GM19468 (cell line): Measurements from ENCODE around the gene ITIH3.
"Not testable (repeated sequence)": the region's sequence is repeated elsewhere in the genome, so short reads cannot be mapped to it uniquely, and the experiment has no call there.

Source experiments
- ATAC-seq: cut with Tn5 transposase; IDR thresholded peaks from one replicate; pipeline ENCODE4 v1.9.1; 2021; ENCODE audit warnings: mild to moderate bottlenecking, moderate library complexity, moderate number of reproducible peaks; ENCODE audit not compliant: unreplicated experiment; ENCODE audit errors: extremely low read depth

Gene ITIH3, protein sequence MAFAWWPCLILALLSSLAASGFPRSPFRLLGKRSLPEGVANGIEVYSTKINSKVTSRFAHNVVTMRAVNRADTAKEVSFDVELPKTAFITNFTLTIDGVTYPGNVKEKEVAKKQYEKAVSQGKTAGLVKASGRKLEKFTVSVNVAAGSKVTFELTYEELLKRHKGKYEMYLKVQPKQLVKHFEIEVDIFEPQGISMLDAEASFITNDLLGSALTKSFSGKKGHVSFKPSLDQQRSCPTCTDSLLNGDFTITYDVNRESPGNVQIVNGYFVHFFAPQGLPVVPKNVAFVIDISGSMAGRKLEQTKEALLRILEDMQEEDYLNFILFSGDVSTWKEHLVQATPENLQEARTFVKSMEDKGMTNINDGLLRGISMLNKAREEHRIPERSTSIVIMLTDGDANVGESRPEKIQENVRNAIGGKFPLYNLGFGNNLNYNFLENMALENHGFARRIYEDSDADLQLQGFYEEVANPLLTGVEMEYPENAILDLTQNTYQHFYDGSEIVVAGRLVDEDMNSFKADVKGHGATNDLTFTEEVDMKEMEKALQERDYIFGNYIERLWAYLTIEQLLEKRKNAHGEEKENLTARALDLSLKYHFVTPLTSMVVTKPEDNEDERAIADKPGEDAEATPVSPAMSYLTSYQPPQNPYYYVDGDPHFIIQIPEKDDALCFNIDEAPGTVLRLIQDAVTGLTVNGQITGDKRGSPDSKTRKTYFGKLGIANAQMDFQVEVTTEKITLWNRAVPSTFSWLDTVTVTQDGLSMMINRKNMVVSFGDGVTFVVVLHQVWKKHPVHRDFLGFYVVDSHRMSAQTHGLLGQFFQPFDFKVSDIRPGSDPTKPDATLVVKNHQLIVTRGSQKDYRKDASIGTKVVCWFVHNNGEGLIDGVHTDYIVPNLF

DNA sequence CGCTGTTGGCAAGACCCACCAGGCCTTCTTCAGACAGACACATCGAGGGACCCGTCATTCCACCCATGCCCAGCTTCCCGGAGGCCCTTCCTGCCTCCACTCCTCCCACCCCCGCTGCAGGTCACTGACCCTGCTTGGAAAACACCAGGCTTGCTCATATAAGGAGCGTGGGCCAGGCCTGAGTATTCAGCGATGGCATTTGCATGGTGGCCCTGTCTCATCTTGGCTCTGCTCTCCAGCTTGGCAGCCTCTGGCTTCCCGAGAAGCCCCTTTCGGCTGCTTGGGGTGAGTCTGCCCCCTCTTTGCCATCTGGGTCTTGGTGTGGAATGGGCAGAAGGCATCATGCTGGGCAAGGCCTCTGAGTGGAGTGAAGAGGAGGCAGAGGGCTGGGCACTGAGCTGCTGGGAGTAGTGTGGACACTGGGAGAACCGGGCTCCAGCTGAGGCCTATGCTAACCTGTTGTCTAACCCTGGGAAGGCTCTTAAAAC is at the start of gene ITIH3:
Gene ITIH3, plus strand, starts transcription at position 185 of the 488 bp plus-strand sequence. Its CDS starts 8 bp downstream, at position 193.
- no peak for ATAC-seq

DNA sequence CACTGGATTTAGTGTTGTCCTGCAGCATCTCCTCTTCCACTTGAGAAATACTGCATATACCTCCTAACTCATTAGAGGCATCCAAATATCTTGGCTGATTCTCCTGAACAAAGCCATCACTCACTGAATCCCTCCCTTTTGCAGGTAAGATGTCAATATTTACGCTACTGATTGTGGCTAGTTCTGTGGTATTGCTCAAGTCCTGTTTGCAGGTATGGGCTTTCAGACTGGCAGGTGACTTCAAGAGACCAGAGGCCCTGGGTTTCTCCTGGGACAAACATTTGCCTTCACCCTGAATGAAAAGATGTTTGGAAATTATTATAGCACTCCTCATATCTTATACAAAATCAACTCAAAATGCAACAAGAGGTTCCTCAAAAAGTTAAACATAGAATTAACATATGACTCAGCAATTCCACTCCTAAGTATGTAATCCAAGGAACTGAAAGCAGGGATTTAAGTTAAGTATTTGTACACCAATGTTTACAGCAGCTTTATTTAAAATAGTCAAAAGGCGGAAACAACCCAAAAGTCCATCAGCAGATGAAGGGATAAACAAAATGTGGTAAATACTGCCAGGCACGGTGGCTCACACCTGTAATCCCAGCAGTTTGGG is 42.4 kb upstream of the ITIH3 start:
- no peak for ATAC-seq

DNA sequence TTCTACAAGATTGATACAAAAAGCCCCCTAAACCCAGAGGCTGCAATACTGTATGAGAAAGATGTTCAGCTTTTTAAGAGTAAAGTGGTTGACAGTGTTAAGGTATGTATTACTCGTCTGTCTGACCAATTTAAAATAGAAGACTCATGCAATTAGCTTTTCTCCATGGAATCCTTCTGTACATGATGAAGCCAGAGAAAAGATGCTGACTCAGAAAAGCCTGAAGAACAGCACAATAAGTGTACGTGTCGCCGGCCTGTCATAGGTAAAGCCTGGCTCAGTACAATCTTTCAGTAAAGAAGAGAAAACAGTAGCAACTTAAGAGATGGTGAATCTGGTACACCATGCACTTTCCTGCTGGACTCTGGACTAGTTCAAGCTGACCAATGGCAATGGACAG is 40.2 kb upstream of the ITIH3 start:
- no peak for ATAC-seq

DNA sequence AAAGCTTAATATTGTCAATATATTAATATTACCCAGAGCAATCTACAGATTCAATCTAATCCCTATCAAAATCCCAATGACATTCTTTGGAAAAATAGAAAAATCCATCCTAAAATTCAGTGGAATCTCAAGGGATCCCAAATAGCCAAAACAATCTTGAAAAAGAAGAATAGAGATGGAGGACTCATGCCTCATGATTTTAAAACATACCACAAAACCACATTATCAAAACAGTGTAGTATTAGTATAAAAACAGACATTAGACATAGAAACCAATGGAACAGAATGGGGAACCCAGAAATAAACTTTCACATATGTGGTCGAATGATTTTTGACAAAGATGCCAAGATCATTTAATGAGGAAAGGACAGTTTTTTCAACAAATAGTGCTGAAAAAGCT is 38.5 kb upstream of the ITIH3 start:
- ATAC-seq, result no peak

DNA sequence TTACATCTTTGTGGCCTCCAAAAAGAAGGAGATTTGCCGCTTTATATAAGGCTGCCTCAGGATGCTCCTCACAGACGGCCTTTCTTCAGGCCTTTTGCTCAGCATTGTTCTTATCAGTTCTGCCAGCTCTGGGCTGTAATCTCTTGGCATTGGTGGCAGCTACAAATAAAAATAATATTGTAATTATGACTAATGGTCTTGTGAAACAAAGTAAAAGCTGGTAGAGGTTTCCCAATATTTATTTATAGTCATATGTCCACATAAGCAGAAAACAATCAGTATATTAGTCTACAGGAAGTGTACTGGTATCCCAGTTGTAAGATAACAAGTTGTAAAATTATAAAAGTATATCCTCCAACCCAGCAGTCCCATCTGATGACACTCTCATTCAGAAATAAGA is 31.1 kb upstream of the ITIH3 start:
- ATAC-seq, result no peak

DNA sequence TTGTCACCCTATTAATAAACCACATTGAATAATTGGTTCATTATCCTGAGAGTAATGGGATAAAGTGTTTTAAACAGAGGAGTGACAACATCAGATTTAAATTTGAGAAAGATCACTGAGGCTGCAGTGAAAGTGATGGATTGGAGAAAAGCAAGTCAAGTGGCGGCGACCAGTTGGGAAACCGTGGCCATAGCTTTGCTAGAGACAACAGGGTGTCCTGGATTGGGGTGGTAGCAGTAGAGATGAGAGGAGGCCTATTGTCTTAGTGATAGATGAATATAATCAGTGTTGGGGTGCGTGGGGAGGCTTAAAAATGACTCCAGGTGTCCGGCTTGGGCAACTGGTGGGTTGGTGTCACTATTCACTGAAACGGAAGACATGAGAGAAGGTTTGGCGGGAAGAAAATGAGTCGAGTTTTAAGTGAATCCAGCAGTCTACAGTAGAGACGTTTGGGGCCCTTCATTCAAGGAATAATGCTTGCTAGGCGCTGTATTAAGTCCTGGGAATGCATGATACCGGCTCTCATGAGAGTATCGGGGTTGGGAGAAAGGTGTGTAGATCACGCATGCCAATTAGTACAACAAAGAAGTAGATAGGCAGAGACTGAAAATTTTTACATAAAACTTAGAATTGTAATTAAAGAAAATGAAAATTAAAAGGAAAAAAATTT is 24.7 kb upstream of the ITIH3 start:
- no peak for ATAC-seq

DNA sequence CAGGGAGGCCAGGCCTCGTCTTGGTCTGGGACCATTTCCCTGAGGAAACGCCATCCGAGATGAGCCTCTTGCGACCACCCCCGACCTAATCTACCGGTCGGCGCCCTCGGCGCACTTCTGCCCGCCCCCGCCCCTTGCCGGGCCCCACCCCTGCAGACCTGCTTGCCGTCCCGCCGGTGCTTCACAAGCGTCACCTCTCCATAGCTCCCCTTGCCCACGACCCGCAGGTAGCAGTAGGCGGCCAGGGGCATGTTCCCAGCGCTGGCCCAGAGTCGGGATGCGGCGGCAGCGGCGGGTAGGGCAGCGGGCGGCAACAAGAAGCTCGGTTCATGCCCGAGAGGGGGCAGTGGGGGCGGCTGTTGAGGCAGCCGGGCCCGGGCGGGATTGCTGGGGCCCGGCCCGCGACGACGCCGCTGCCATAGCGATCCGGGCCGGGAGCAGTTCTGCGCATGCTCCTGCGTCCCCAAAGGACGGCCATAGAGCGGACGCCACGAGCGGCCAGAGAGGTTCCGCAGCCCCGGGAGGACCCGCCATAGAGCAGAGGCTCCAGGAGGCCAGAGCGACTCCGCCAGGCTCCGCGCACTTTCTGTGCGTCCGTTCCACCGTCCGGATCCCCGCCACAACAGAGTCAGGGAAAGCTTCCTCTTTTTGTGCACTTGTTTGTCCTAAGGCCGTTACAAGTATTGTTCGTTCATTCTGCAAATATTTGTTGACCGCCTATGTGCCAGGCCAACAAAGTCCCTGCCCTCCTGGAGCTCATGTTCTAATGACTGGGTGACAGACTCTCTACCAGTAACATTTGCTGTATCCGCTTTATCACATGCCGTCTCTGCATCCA is 23.9 kb upstream of the ITIH3 start, which contains the start of gene NEK4:
Gene NEK4, minus strand, starts transcription at position 445 of the 838 bp plus-strand sequence. Its CDS starts 194 bp downstream, at position 251.
- peak; percentile 91 for ATAC-seq

DNA sequence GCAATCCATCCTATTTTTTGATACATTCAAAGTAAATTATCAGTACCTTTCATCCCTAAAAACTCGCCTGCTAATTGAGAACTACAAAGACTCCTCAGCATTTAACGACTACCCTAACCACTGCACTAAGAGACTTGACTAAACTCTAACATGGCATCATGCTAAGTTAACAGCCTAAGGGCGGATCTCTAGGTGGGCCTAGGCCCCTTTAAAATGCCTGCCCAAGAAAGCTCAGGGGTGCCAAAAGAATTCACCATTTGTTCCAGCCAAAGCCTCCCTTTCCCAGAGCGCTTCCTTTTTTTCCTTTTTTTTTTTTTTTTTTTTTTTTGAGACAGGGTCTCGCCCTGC is 23.3 kb upstream of the ITIH3 start:
- no peak for ATAC-seq

DNA sequence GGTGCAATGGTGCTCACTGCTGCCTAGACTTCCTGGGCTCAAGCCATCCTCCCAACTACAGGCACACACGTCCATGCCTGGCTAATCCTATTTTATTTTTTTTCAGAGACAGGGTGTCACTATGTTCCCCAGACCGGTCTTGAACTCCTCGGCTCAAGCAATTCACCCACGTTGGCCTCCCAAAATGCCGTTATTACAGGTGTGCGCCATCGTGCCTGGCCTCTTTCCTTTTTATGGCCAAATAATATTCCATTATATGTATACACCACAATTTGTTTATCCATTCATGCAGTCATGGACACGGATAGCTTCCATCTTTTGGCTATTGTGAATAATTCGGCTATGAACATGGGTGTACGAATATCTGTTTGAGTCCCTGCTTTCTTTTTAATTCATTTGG is 22.9 kb upstream of the ITIH3 start:
- ATAC-seq, result no peak

DNA sequence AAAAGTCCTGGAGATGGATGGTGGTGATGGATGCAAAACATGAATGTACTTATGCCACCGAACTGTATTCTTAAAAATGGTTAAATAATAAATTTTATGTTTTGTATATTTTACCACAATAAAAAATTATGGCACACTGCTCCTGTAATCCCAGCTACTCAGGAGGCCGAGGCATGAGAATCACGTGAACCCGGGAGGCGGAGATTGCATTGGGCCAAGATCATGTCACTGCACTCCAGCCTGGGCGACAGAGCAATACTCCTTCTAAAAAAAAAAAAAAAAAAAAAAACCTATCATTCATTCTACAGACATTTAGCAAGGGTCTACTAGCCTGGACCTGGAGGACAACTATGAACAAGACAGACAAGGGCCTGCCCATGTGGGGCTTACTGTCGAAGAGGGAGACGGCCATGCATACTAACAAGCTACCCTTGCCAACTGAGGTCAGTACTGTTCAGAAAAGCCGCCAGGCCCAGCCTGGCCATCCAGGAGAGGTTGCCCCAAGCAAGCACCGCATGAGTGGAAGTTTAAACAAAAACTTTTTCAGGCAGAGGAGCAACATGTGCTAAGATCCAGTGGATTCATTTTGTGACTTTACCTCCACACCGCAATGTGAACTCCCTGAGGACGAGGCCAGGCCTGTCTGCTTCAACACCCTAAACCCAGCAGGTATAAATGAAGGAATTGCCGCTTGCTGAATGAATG is 21.1 kb upstream of the ITIH3 start:
- no peak for ATAC-seq

DNA sequence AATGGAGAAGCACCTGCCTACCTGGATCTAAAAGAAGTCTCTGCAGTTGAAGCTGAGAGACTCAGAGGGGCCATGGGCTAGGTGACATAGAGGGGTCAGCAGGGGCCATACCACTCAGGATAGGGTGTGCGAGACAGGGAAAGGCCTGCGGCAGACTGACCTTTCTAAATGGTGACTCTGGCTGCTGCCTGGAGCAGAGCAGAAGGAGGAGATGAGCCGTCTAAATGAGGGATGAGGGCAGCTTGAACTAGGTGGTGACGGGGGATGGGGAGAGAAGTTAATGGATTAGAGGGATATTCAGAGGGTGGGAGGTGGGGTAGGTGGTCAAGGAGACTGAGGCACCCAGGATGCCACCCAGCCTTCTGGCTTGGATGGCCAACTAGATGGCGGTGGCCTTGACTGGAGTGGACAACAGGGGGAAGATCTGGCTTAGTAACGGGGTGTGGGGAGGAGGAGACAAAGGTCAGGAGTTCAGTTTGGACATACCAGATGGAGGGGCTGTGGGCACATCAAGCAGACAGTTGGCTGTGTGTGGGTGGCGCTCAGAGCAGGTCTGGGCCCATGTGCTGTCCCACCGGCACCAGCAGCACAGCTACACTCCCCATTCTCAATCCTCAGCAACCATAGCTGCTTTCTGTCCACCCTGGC is 20.4 kb upstream of the ITIH3 start:
- no peak for ATAC-seq

DNA sequence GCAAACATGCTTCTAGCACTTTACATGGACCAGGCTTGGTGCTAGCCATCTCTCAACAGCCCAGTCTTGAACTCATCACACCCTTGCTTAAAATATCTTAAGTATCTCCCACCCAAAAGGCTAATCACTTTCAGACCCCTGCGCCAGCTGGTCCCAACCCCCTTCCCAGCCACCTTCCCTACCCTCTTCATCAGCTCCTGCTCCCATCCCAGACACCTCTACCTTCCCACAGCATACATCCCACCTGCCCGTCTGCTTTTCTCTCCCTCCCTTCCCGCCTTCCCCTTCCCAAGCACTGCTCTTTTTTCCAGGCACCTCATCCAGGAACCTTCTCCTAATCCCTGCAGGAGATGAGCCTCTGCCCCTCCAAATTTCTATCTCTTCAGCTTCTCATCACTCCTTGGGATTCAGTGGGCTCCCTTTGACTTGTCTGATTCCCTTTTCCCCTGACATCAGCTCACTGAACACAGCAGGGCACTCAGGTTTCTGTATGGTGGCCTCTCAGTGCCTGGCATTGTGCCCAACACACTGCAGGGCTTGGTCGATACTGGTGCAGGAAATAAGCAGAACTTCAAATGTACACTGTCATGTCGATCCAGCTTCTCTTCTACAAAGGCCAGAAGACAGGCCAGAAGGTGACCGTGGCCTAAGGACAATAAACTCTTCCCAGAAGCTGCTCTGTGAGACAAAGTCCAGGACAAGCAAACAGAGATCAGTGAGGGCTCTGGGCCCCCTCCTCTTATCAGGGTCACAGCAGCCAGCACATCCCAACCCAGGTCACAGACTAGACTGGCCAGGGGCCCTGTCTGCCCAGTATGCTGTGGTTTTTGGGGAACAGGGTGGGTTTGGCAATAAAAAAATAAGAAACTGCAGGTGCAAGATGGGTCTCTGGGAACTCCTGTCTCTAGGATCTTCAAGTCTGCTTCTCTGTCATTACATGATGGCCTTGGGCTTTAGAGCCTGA is 19.4 kb upstream of the ITIH3 start:
- ATAC-seq, result no peak

DNA sequence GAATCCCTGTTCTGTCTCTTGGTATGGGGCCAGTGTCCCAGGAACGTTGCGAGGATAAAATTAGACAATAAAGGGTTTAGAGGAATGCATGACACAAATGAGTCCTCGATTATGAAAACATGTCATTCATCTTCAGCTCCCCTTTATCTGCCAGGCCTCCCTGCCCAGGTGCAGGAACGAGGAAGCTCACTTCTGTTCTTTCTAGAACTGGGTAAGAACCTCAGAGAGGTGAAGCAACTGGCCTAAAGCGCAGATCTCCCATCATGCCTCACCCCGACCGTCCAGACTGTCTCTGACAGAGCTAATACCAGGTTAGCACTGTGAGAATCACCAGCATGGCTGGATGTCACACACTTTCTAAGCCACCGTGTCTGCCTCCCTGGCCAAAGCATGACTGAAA is 18.7 kb upstream of the ITIH3 start:
- ATAC-seq, result no peak

DNA sequence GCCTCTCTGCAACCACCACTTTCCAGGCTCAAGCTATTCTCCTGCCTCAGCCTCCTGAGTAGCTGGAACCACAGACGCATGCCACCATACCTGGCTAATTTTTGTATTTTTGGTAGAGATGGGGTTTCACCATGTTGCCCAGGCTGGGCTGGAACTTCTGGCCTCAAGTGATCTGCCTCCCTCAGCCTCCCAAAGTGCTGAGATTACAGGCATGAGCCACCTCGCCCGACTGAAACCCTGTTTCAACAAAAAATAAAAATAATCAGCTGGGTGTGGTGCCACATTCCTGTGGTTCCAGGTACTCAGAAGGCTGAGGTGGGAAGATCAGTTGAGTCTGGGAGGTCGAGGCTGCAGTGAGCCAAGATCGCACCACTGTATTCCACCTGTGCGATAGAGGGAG is 18.1 kb upstream of the ITIH3 start:
- not testable (repeated sequence) for ATAC-seq

DNA sequence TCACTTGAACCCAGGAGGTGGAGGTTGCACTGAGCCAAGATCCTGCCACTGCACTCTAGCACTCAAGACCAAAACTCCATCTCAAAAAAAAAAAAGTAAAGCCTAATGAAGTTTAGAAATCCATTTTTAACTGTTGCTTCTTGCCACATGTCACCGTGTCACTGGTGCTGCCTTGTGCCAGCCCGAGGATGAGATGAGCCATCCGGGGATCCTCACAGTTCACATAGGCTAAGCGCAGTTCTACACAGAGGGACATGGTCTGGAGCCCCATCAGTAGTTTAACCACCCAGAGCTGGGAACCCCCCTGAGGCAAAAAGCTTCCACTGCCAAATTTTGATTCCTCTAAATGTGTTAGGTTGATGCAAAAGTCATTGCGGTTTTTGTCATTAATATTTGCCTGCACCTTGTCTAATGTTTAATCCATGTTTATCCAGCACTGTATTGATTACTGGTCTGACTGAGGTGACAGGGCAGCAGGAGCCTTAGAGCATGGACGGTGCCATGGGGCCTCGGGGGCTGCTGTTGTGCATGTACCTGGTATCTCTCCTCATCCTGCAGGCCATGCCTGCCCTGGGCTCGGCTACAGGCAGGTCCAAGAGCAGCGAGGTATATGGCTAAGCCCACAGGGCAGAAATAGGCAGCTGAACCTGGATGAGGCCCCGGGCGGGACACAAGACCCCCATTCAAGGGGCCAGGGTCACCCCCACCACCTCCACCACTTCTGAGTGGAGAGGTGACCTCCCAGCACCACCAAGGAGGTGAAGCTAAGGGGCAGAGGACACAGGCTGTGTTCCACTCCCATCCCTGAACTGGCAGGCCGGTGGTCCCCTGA is 17.3 kb upstream of the ITIH3 start, which contains the start of gene ITIH1:
Gene ITIH1, plus strand, starts transcription at position 473 of the 832 bp plus-strand sequence. Its CDS starts 17 bp downstream, at position 490.
- ATAC-seq, result no peak
